Stomach (tissue), 9 donors: ENCODE data around the gene ACAP3. TPM values are rescaled to one million over a fixed set of nuclear protein-coding genes. Genes with fewer than 3 reads are reported as not detected.
"Not testable (repeated sequence)": the region's sequence is repeated elsewhere in the genome, so short reads cannot be mapped to it uniquely, and the experiment has no call there.

ENCODE experiments used
- DNase-seq, 2 donors: peaks; one replicate each; pipeline versions ENCODE4 v3.0.0 to v3.0.0-alpha.2; 2013 to 2019
- H3K27ac ChIP-seq, 5 donors: fragments of 200-600 bp in 4 of 5; sonication (generic) in 4 of 5; one replicate each; pipeline ENCODE4 v1.5.1; 2013 to 2019; ENCODE audit warnings: mild to moderate bottlenecking in 1 of 5, moderate library complexity in 1 of 5
- H3K27me3 ChIP-seq, 3 donors: fragments of 200-600 bp; sonication (generic); one replicate each; pipeline ENCODE4 v1.5.1; 2017 to 2019; ENCODE audit warnings: mixed run types in 1 of 3
- H3K36me3 ChIP-seq, 4 donors: fragments of 200-600 bp; sonication (generic); 1 replicate in 3 of 4; 2 replicates in 1 of 4; pipeline ENCODE4 v1.5.1; 2016 to 2019
- H3K4me1 ChIP-seq, 4 donors: fragments of 200-600 bp; sonication (generic); one replicate each; pipeline ENCODE4 v1.5.1; 2016 to 2019
- H3K4me3 ChIP-seq, 4 donors: fragments of 200-600 bp; sonication (generic) in 3 of 4; one replicate each; pipeline ENCODE4 v1.5.1; 2016 to 2019; ENCODE audit warnings: mild to moderate bottlenecking in 1 of 4
- H3K9me3 ChIP-seq, 4 donors: fragments of 200-600 bp; sonication (generic); one replicate each; pipeline ENCODE4 v1.5.1; 2016 to 2019
- CTCF ChIP-seq, 7 experiments: fragments of 450-650 bp in 4 of 7; fragments of 200-600 bp in 3 of 7; sonication (generic) in 3 of 7; IDR thresholded peaks; one replicate each; pipeline ENCODE4 v1.5.1; 2016 to 2019; ENCODE audit warnings: antibody characterized with exemption in 7 of 7, control low read depth in 2 of 7, mild to moderate bottlenecking in 1 of 7
- EP300 ChIP-seq: sonication (generic); formaldehyde crosslinking; IDR thresholded peaks from one replicate; pipeline ENCODE4 v1.6.1; 2017; ENCODE audit warnings: antibody characterized with exemption
- POLR2A ChIP-seq, 4 donors: fragments of 450-650 bp; IDR thresholded peaks; one replicate each; pipeline ENCODE4 v1.6.1; 2016; ENCODE audit warnings: antibody characterized with exemption in 4 of 4, control low read depth in 2 of 4, mild to moderate bottlenecking in 1 of 4, moderate library complexity in 1 of 4
- POLR2AphosphoS5 ChIP-seq, 3 donors: sonication (generic); formaldehyde crosslinking; IDR thresholded peaks; one replicate each; pipeline ENCODE4 v1.6.1; 2016; ENCODE audit warnings: antibody characterized with exemption in 3 of 3
- WGBS, 5 donors: extraction: QIAGEN DNeasy Blood & Tissue Kit in 3 of 5; methylation state at CpG; one replicate each; pipeline versions ENCODE4 v1.1.5 to v1.1.7; 2013 to 2018; 5-methylcytosine and 5-hydroxymethylcytosine counted together
- intact Hi-C: fragments of 100-400 bp; cut with DNase I; formaldehyde crosslinking; loops from one replicate; pipeline ENCODE4 v1.15.1; 2023; ENCODE audit warnings: low total_unique reads
- polyA plus RNA-seq, 3 donors: library from polyadenylated mRNA; stranded (reverse); fragments of 200-250 nt; gene quantifications; one replicate each; pipeline ENCODE4 v1.2.3, GENCODE V29; 2013
- total RNA-seq, 5 donors: library from RNA; depleted of rRNA; stranded (reverse); fragments of >200 nt; gene quantifications; one replicate each; pipeline versions ENCODE4 v1.1.0 to v1.2.3, GENCODE V29; 2014 to 2016
- donor health status: healthy with polysubstance abuse.
- donor health status: Bipolar disorder and iron deficiency.
- donor health status: healthy.

ACAP3 gene
- total and polyA plus RNA-seq, 8 donors, result 17.9 to 374 (median 51.2) TPM

GRCh38 chr1:1254667-1254998 lies 53.1 kb downstream of the ACAP3 start:
- TF ChIP-seq EP300, result no peak
- TF ChIP-seq POLR2A (IDR thresholded peaks at IDR 0.05), result no peak
- intact Hi-C loops, result no loop called here
- H3K4me1 ChIP-seq, result peaks cover 0 to 25% (median 5%) of the 10 kb centered on the region in 4 donors
- peaks cover 33 to 81% (median 76%) of the 10 kb centered on the region in 4 donors for H3K36me3 ChIP-seq
- 81 to 87% (median 84%) methylated on average over 21 of the region's 21 CpGs for WGBS, 5 donors
- H3K9me3 ChIP-seq, result no peaks in the 10 kb centered on the region
- H3K27me3 ChIP-seq, result no peaks in the 10 kb centered on the region
- no peak for DNase-seq
- no peak overlapping the region for H3K27ac ChIP-seq
- no peak overlapping the region for H3K4me3 ChIP-seq

- TF ChIP-seq POLR2A (IDR thresholded peaks at IDR 0.05) (no peak), POLR2AphosphoS5 (IDR thresholded peaks at IDR 0.05) (no peak), EP300 (no peak), CTCF (IDR thresholded peaks at IDR 0.05) (no peak)
- intact Hi-C loops, result no loop called here
- no peak for DNase-seq
- WGBS, 5 donors, result 93 to 96% (median 95%) methylated on average over 50 of the region's 50 CpGs
- no peak overlapping the region for H3K4me3 ChIP-seq
- H3K27me3 ChIP-seq, result no peaks in the 10 kb centered on the region
- H3K27ac ChIP-seq, result no peak overlapping the region
- peaks cover 29 to 76% (median 71%) of the 10 kb centered on the region in 4 donors for H3K36me3 ChIP-seq
- H3K4me1 ChIP-seq, result peaks cover 0 to 20% (median 4%) of the 10 kb centered on the region in 4 donors
- no peaks in the 10 kb centered on the region for H3K9me3 ChIP-seq
Observed at GRCh38 chr1:1253972-1254666, 53.6 kb downstream of the ACAP3 start.

DNA sequence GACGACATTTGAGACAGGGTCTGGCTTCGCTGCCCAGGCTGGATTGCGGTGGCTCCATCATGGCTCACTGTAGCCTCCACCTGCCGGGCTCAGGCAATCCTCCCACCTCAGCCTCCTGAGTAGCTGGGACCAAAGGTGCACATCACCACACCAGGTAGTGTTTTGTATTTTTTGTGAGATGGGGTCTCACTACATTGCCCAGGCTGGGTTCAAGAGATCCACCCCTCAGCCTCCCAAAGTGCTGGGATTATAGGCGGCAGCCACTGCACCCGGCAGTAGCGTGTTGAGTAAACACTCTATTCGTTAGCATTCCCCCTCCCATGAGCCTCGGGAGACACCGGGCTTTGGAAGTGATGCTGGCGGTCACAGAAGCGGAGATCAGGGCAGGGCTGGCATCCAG lies 54.4 kb downstream of the ACAP3 start:
- H3K27me3 ChIP-seq, result peaks cover 0 to 4% (median 0%) of the 10 kb centered on the region in 3 donors
- DNase-seq, result no peak
- H3K9me3 ChIP-seq, result no peaks in the 10 kb centered on the region
- 74 to 89% (median 77%) methylated on average over 10 to 12 of the region's 12 CpGs for WGBS, 5 donors
- H3K27ac ChIP-seq, result no peak overlapping the region
- H3K4me1 ChIP-seq, result peaks cover 0 to 12% (median under 1%) of the 10 kb centered on the region in 4 donors
- H3K4me3 ChIP-seq, result no peak overlapping the region
- H3K36me3 ChIP-seq, result peaks cover 23 to 68% (median 63%) of the 10 kb centered on the region in 4 donors
- intact Hi-C loops, result no loop called here
- TF ChIP-seq POLR2A (IDR thresholded peaks at IDR 0.05), result no peak
- no peak for TF ChIP-seq CTCF (IDR thresholded peaks at IDR 0.05)
- no peak for TF ChIP-seq EP300
- TF ChIP-seq POLR2AphosphoS5 (IDR thresholded peaks at IDR 0.05), result no peak

DNA sequence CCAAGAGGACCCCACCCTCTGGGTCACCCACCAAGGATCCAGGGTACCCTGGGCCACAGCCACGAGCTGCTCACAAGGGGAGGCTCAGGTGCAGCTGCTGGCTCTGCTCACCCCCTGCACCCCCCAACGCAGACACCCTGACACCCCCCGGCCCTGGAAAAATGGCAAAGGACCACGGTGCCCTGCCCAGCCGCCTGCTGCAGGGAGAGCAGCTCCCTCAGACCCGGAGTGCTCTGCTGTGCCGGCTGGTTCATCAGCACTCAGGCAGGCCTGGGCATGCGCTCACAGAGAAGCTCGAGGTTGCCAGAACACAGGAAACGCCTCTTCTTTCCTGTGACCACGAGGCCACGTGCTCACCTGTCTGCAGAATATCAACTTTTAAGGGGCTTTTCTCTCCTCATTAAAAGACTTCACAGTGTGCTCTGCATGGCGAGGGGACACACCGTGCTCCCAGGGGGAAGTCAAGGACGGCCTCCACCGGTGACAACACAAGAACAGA lies 56.9 kb downstream of the ACAP3 start:
- no peak for DNase-seq
- Histone ChIP-seq H3K36me3 (peaks cover 18 to 46% (median 45%) of the 10 kb centered on the region in 4 donors), H3K27ac (no peak overlapping the region), H3K27me3 (peaks cover under 1 to 29% (median 20%) of the 10 kb centered on the region in 3 donors), H3K9me3 (no peaks in the 10 kb centered on the region), H3K4me3 (no peak overlapping the region), H3K4me1 (peaks cover 10 to 26% (median 14%) of the 10 kb centered on the region in 4 donors)
- intact Hi-C loops, result no loop called here
- TF ChIP-seq POLR2AphosphoS5 (IDR thresholded peaks at IDR 0.05) (no peak), POLR2A (IDR thresholded peaks at IDR 0.05) (no peak), CTCF (IDR thresholded peaks at IDR 0.05) (no peak), EP300 (no peak)
- WGBS, 5 donors, result 68 to 78% (median 74%) methylated on average over 14 to 16 of the region's 16 CpGs

GRCh38 chr1:1248009-1248913 lies 59.5 kb downstream of the ACAP3 start:
- DNase-seq, intact Hi-C loops, H3K9me3 ChIP-seq, H3K27ac ChIP-seq, H3K4me3 ChIP-seq: not testable (repeated sequence)
- 88 to 100% (median 90%) methylated on average over 1 to 21 of the region's 21 CpGs for WGBS, 5 donors
- Histone ChIP-seq H3K36me3 (peaks cover 0 to 21% (median 19%) of the 10 kb centered on the region in 4 donors), H3K27me3 (peaks cover 7 to 48% (median 27%) of the 10 kb centered on the region in 3 donors), H3K4me1 (peaks cover 10 to 37% (median 22%) of the 10 kb centered on the region in 4 donors)
